IPS-11a (cell line): Measurements from ENCODE around the gene TNIK.

Experiments used
- H3K4me3 ChIP-seq: one replicate; pipeline ENCODE4 v1.5.1; 2013; ENCODE audit warnings: low read depth, low read length, control low read depth

The TNIK gene

DNA sequence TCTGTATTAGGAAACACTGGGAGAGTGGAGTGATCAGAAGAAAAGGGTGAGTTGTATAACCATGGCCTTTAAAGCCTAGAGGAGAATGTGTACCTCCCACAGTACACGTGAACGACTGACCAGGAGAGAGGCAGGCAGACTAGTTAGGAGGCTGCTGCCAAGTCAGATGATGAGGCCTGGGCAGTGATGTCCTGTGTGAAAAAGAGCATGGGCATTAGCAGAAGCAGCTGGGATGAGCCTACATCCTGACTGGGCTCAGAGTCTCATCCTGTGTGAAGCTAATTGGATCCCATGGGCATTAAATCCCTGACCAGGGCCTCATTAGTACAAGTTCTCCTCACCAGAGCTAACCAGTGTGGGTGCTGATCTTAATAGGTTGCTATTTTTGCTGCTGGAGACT is 344.5 kb downstream of the TNIK start:
- H3K4me3 ChIP-seq: no peak overlapping the region

DNA sequence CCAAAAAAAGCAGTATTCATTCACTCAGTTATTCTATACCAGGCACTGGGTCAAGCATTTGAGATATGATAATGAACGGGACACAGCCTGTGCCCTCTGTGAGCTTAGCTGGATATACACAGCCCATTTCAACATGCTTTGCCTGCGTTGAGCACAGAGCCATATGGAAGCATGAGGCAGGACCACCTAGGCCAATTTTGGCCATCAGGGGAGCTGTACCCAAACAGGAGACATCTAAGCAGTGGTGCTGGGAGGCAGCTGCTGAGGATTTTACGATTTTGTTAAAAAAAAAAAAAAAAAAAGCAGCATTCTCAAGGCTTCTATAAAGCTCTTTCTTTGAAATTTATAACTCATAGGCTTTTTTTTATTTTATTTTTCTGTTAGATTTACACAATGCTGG is 346.5 kb downstream of the TNIK start:
- no peak overlapping the region for H3K4me3 ChIP-seq

GRCh38 chr3:171110715-171111114 is 349.5 kb downstream of the TNIK start:
- no peak overlapping the region for H3K4me3 ChIP-seq

GRCh38 chr3:171108066-171108465 is 352.1 kb downstream of the TNIK start:
- H3K4me3 ChIP-seq: no peak overlapping the region

DNA sequence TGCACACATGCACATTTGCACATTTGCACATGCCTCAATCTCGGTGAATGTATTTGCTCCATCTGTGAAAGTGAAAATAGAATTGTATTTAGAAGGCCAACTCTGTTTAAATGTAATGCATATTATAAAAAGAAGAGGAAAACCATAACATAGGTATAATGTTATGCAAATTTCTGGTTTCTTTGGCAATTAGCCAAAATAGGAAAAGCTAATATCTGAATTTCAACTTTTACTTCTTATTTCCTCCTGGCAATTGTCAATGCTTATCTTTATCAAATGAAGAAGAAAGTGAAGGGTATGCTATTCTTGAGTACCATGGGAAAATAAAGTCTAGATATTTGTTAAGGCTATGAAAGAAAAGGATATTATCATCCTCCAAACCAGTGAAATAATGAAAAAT is 357.0 kb downstream of the TNIK start:
- H3K4me3 ChIP-seq: no peak overlapping the region

DNA sequence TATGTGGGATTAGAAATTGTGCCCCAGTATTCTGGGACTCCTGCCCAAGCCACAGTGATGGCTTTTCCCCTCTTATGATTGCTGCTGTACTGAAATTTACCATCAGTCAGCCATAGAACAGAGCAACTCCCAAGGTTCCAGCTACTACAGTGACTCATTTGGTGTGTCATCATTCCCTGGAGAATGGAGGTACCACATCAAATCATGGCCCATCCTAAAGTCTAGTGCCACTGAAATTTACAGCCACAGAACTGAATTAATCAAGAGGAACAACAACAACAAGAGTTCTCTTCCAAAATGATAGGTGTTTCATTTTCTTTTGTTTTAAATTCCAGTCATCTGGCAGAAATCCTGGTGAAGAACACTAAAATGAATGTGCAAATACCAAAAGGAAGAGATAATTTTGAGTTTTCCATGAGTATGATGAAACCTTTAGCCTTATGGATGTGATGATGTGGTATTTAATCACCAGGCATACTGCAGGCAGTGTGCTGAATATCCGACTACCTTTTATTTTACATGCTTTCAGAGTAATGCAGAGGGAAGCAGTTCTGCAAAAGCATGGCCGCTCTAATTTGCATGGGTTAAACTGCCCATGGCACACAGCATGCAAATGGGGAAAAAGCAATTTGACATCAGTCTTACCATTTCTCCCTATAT is 358.1 kb downstream of the TNIK start:
- no peak overlapping the region for H3K4me3 ChIP-seq

- no peak overlapping the region for H3K4me3 ChIP-seq
Observed at GRCh38 chr3:171099911-171100310, 360.3 kb downstream of the TNIK start.

- no peak overlapping the region for H3K4me3 ChIP-seq
Observed at GRCh38 chr3:171095063-171095462, 365.1 kb downstream of the TNIK start.

DNA sequence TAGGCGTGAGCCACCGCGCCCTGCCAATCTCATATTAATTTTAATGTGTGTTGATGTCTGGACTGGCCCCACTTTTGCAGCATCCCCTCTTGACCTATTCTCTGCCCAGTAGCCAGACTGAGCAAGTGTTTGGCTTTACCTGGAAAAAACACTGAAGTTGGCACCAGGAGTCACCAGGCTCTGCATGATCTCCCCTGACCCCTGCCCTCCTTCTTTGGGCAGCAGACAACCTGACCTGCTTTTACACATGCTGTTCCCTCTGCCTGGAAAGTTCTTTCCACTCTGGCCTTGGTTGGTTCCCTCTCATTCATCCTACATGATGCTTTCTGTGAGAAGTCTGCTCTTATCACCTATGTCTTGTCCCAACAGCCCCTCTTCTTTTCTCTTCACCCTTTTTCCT is 365.8 kb downstream of the TNIK start:
- no peak overlapping the region for H3K4me3 ChIP-seq

DNA sequence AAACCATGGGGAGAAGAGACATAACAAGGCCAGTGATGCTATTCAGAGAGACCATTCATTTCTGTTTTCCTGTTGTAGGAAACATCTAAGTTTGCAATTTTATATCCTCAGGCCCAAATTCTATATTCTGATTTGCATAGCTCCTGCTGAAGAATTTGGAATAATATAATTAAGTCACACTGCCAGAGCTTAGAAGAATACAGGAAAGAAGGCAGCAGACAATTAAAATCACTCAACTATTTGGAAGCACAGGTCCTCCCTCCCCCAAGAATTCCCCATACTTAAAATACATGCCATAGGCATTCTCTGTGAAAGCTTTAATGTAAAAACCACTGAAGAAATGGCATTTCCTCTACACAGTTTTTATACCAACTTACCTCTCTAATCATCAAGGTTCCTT is 366.7 kb downstream of the TNIK start:
- no peak overlapping the region for H3K4me3 ChIP-seq

- no peak overlapping the region for H3K4me3 ChIP-seq
Observed at GRCh38 chr3:171092467-171092911, 367.7 kb downstream of the TNIK start.

DNA sequence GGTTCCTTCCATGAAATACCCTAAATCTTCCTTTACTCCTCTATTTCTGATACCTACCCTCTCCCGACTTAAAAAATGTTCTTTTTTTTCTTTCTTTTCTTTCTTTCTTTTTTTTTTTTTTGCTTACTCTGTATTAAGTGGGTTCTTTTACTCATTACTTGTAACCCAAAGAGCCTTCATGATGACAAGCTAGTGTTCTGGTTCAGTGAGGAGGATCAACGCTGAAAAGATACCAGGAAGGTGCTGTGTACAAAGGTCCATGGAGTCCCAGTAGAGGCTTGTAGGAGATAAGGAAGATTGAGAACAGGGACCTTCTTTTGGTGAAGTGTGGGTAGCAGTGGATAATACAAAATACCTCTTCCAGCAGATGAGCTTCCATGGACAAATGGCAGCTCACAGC is 369.9 kb downstream of the TNIK start:
- no peak overlapping the region for H3K4me3 ChIP-seq

GRCh38 chr3:171088964-171089754 is 371.0 kb downstream of the TNIK start:
- H3K4me3 ChIP-seq: no peak overlapping the region

- no peak overlapping the region for H3K4me3 ChIP-seq
Observed at GRCh38 chr3:171088496-171088895, 371.7 kb downstream of the TNIK start.

GRCh38 chr3:171086914-171087313 is 373.3 kb downstream of the TNIK start:
- H3K4me3 ChIP-seq: no peak overlapping the region

DNA sequence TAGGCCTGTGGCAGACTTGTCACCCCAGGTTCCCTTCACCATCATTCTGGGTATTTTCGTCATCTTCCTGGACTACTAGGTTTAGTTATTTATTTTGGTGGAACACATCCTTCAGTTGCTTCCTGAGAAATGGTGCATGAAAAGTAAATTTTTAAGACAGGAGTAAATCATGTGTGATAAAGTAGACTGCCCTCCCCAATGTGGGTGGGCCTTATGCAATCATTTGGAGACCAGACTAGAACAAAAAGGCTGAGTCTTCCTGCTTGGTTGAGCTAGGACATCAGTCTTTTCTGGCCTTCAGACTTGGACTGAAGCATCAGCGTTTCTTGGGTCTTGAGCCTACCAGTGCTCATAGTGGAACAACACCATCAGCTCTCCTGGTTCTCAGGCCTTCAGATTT is 382.9 kb downstream of the TNIK start:
- H3K4me3 ChIP-seq: no peak overlapping the region

DNA sequence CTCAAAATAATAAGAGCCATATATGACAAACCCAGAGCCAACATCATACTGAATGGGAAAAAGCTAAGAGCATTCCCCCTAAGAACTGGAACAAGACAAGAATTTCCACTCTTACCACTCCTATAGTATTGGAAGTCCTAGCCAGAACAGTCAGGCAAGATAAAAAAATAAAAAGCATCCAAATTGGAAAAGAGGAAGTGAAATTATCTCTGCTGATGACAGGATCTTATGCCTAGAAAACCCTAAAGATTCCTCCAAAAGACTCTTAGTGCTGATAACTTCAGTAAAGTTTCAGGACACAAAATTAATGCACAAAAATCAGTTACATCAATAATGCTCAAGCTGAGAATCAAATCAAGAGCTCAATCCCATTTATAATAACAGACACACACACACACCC is 387.8 kb downstream of the TNIK start:
- H3K4me3 ChIP-seq: no peak overlapping the region

DNA sequence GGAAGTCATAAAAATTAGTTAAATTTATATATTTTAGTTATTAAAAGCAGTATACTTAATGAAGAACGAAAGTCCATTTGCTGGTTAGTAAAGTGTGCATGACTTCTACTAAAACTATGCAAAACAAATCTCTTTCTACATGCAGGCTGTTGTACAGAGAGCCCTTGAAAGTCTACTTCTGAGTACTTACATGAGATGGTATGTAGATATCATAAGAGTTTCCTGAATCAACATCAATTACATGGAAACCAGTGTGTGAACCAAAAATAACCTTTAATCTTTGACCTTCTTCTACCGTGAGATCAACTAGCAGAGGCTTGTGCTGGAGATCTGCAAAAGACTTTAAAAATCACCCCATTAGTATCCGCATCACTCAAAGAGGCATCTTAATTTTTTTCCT is 391.5 kb downstream of the TNIK start:
- H3K4me3 ChIP-seq: no peak overlapping the region

GRCh38 chr3:171066206-171066605 is 394.0 kb downstream of the TNIK start:
- H3K4me3 ChIP-seq: no peak overlapping the region

GRCh38 chr3:171065732-171066131 is 394.5 kb downstream of the TNIK start:
- H3K4me3 ChIP-seq: no peak overlapping the region

DNA sequence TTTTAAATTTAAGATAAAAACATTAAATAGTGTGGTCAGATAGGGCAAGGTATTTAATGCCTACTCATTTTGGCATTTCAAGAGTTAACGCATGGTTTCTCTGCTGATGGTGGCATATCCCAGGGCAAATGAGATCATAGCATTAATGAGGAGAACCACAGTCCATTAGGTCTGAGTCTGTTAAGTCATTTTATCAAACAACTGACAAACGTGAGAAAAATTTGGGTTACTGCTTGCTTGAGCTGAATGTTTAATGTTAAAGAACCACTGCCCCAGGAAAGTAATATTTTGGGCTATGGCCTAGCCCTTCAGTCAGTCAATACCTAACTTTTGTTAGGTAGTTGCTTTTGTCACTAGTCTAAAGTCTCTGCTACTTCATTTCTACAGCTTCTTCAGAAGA is 395.7 kb downstream of the TNIK start:
- no peak overlapping the region for H3K4me3 ChIP-seq

GRCh38 chr3:171061749-171062148 is 398.5 kb downstream of the TNIK start:
- H3K4me3 ChIP-seq: no peak overlapping the region

DNA sequence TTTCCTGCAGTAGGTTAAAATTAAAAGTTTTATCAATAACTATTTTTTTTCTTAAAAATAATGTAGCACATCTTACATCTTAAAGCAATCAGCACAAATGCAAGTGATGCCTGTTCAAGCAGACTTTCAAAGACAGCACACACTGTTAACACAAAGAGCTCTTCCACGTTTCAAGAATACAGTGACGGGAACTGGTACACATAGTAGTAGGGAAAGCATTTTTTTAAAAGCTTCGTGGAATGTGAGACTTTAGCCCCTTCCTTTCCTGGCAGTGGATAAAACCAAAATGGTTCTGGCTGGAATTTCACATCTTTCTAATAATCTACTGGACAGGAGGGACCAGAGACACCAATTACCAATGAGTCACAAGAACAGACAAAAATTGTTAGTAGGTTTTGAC is 400.2 kb downstream of the TNIK start:
- no peak overlapping the region for H3K4me3 ChIP-seq
